ENCODE data around the gene ADA. TPM values are rescaled to one million over a fixed set of nuclear protein-coding genes. Genes with fewer than 3 reads are reported as not detected.

The ADA gene
- total and polyA plus RNA-seq, 9 of the 15 experiments (the other 6 are each of a cell fraction or from before 2014, with no cell fraction given) = 2.4 to 26.1 (median 5.3) TPM

DNA sequence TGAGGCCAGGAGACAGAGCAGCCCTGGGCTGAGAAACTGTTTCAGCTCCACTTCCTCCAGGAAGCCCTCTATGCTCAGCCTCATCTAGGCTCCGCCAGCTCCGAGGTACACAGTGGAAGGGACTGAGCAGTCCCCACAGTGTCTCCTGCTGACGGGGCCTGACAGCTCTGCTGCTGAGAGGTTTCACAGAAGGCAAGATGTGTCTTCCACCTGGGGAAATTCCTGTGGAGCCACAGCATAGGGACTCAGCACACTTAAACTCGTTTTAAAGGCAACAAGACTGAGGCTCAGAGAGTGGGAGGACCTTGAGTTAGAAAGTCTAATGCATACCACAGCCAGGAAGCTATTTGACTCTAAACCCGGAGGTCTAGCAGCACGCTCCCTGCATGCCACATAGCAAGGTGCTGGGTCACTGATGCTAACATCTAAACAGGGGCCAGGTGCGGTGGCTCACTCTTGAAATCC lies 6.8 kb downstream of the ADA start:
- no peak overlapping the region for H2AFZ ChIP-seq (ENCODE audit: low read depth, low read length)
- intact Hi-C loops (cut with micrococcal nuclease) = no loop called here
- no TSS peak for BruUV-seq (replicated peaks)
- H3K4me3 ChIP-seq = no peak overlapping the region
- no peak overlapping the region for H3K4me2 ChIP-seq (ENCODE audit: insufficient read depth, low read length)
- no peaks in the 10 kb centered on the region for H3K79me2 ChIP-seq (ENCODE audit: control insufficient read depth, insufficient read depth, low read length)
- H3K9me3 ChIP-seq (replicated peaks; ENCODE audit: control insufficient read depth, insufficient read depth, low read depth, low read length) = no peaks in the 10 kb centered on the region
- POLR2A ChIA-PET = interaction anchor here (0.8 to 1.3 kb wide), 2 partner anchors 10 to 169 kb away, joined by 4 read pairs; no protein-coding TSS in a partner anchor
- in situ Hi-C loops (cut with MboI) = no loop called here
- FAIRE-seq (no peak), ATAC-seq (no peak), DNase-seq (ENCODE audit: extremely low read depth in 1 of 4, low spot score in 3 of 4) (no peak)
- CTCF ChIA-PET (ENCODE audit: low intra/inter-chr PET ratio) = no interaction called here
- TF ChIP-seq ZFP36 (IDR thresholded peaks at IDR 0.05; ENCODE audit: low read depth, low read length, partially characterized antibody) (peak; percentile 54), SIN3B (IDR thresholded peaks at IDR 0.05; ENCODE audit: low read depth) (no peak)
- no peaks in the 10 kb centered on the region for H3K36me3 ChIP-seq (ENCODE audit: control insufficient read depth, insufficient read depth, low read length)
- H3K9me1 ChIP-seq (ENCODE audit: control insufficient read depth, insufficient read depth, low read length) = no peaks in the 10 kb centered on the region
- peaks cover 2 to 6% of the 10 kb centered on the region in 2 experiments; a peak in 1 of 5 replicates for H3K27me3 ChIP-seq (ENCODE audit: control insufficient read depth in 2 of 2, insufficient read depth in 2 of 2, low read length in 2 of 2)
- no peak overlapping the region for H3K27ac ChIP-seq (ENCODE audit: extremely low read depth, low read depth, low read length)
- H3K4me1 ChIP-seq (replicated peaks in 1 of 2; ENCODE audit: control insufficient read depth in 2 of 2, insufficient read depth in 2 of 2, low read length in 2 of 2) = peaks cover 12 to 16% of the 10 kb centered on the region in 2 experiments
- H3K9ac ChIP-seq (ENCODE audit: insufficient read depth in 1 of 2, low read depth in 2 of 2, low read length in 2 of 2) = no peak overlapping the region
- WGBS (ENCODE audit: insufficient coverage, low coverage, missing lambda C conversion rate) = 29% methylated on average over 7 of the region's 7 CpGs
- H4K20me1 ChIP-seq (replicated peaks; ENCODE audit: control insufficient read depth, insufficient read depth, low read length) = no peaks in the 10 kb centered on the region; the same call in 1 of the 2 replicates

DNA sequence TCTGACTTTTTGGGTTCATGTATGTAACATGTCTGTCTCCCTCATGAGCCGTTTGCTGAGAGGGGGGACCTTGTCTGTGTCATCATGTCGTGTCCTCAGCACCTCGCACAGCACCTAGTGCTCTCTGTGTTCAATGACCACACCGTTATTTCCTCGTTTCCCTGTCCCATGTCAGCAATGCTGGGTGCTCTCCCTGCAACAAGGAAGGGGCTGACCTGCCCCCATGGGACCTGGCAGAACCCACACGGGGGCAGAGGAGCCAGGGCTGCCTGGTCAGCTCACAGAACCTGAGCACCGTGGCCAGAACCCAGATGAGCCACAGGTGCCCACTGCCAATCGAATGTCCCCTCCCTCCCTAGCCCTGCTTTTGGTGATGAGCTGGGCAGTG lies 7.3 kb downstream of the ADA start:
- Histone ChIP-seq H2AFZ (ENCODE audit: low read depth, low read length) (no peak overlapping the region), H3K27me3 (ENCODE audit: control insufficient read depth in 2 of 2, insufficient read depth in 2 of 2, low read length in 2 of 2) (peaks cover 2 to 6% of the 10 kb centered on the region in 2 experiments; a peak in 1 of 5 replicates), H4K20me1 (replicated peaks; ENCODE audit: control insufficient read depth, insufficient read depth, low read length) (no peaks in the 10 kb centered on the region; the same call in 1 of the 2 replicates), H3K4me3 (no peak overlapping the region), H3K9ac (ENCODE audit: insufficient read depth in 1 of 2, low read depth in 2 of 2, low read length in 2 of 2) (no peak overlapping the region), H3K36me3 (ENCODE audit: control insufficient read depth, insufficient read depth, low read length) (no peaks in the 10 kb centered on the region), H3K27ac (ENCODE audit: extremely low read depth, low read depth, low read length) (no peak overlapping the region), H3K4me2 (ENCODE audit: insufficient read depth, low read length) (no peak overlapping the region), H3K9me1 (ENCODE audit: control insufficient read depth, insufficient read depth, low read length) (no peaks in the 10 kb centered on the region), H3K4me1 (replicated peaks in 1 of 2; ENCODE audit: control insufficient read depth in 2 of 2, insufficient read depth in 2 of 2, low read length in 2 of 2) (peaks cover 12 to 16% of the 10 kb centered on the region in 2 experiments), H3K79me2 (ENCODE audit: control insufficient read depth, insufficient read depth, low read length) (no peaks in the 10 kb centered on the region), H3K9me3 (replicated peaks; ENCODE audit: control insufficient read depth, insufficient read depth, low read depth, low read length) (no peaks in the 10 kb centered on the region)
- ChIA-PET CTCF (ENCODE audit: low intra/inter-chr PET ratio) (no interaction called here), POLR2A (interaction anchor here (0.8 to 0.9 kb wide), 2 partner anchors 20 to 168 kb away, joined by 3 to 4 read pairs; no protein-coding TSS in a partner anchor)
- TF ChIP-seq ZNF224 (CRISPR knock-in tag; IDR thresholded peaks at IDR 0.05) (no peak), ZNF282 (CRISPR knock-in tag; IDR thresholded peaks at IDR 0.05) (no peak), PHF21A (IDR thresholded peaks at IDR 0.05; ENCODE audit: borderline replicate concordance, low read depth) (no peak), ETS2 (tag; IDR thresholded peaks at IDR 0.05; ENCODE audit: borderline replicate concordance, poor library complexity, severe bottlenecking) (no peak), SRSF7 (optimal IDR thresholded peaks at IDR 0.05; ENCODE audit: low read depth, low read length) (no peak), TCF3 (CRISPR knock-in tag; IDR thresholded peaks at IDR 0.05) (no peak), PATZ1 (CRISPR knock-in tag; IDR thresholded peaks at IDR 0.05; ENCODE audit: borderline replicate concordance) (no peak)
- TF ChIP-seq, protein P1, sequence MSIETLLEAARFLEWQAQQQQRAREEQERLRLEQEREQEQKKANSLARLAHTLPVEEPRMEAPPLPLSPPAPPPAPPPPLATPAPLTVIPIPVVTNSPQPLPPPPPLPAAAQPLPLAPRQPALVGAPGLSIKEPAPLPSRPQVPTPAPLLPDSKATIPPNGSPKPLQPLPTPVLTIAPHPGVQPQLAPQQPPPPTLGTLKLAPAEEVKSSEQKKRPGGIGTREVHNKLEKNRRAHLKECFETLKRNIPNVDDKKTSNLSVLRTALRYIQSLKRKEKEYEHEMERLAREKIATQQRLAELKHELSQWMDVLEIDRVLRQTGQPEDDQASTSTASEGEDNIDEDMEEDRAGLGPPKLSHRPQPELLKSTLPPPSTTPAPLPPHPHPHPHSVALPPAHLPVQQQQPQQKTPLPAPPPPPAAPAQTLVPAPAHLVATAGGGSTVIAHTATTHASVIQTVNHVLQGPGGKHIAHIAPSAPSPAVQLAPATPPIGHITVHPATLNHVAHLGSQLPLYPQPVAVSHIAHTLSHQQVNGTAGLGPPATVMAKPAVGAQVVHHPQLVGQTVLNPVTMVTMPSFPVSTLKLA (conservative IDR thresholded peaks at IDR 0.05) = no peak
- BruUV-seq (replicated peaks) = no TSS peak
- in situ Hi-C loops (cut with MboI) (no loop called here), intact Hi-C loops (cut with micrococcal nuclease) (no loop called here)
- FAIRE-seq (no peak), DNase-seq (ENCODE audit: extremely low read depth in 1 of 4, low spot score in 3 of 4) (no peak), ATAC-seq (no peak)
- 32% methylated on average over 8 of the region's 8 CpGs for WGBS (ENCODE audit: insufficient coverage, low coverage, missing lambda C conversion rate)
